IPS-15b (cell line): ENCODE results near the gene U2AF2.

Experiments
- H3K27me3 ChIP-seq: one replicate; pipeline ENCODE4 v1.6.1; 2013; ENCODE audit warnings: low read length; ENCODE audit not compliant: control insufficient read depth, insufficient read depth
- H3K36me3 ChIP-seq: one replicate; pipeline ENCODE4 v1.6.1; 2013; ENCODE audit warnings: low read length; ENCODE audit not compliant: control insufficient read depth, insufficient read depth
- H3K4me1 ChIP-seq: one replicate; pipeline ENCODE4 v1.6.1; 2013; ENCODE audit warnings: mild to moderate bottlenecking, low read length; ENCODE audit not compliant: control insufficient read depth, insufficient read depth
- H3K4me3 ChIP-seq: one replicate; pipeline ENCODE4 v1.5.1; 2013; ENCODE audit warnings: low read depth, low read length
- H3K9ac ChIP-seq: one replicate; pipeline ENCODE4 v1.6.1; 2013; ENCODE audit warnings: low read depth, mild to moderate bottlenecking, low read length
- H3K9me3 ChIP-seq: one replicate; pipeline ENCODE4 v1.6.1; 2013; ENCODE audit warnings: mild to moderate bottlenecking, low read length; ENCODE audit not compliant: control insufficient read depth, insufficient read depth

The U2AF2 gene

DNA sequence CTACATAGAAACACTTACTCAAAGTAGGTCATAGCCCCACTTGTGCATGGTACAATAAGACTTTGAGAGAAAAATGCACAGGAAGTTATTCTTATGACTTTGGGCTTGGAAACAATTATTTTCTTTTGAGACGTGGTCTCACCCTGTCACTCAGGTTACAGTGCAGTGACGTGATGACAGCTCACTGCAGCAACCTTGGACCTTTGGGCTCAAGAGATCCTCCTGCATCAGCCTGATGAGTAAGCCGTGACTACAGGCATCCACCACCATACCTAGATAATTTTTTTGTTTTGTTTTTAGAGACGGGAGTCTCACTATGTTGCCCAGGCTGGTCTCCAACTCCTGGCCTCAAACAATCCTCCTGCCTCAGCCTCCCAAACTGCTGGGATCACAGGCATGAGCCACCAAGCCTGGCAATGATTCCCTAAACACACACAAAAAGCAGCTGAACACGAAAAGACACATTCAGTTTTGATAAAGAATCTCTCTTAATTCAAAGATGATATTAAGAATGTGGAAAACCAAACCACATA lies 65.4 kb downstream of the U2AF2 start:
- no peak overlapping the region for H3K4me3 ChIP-seq
- no peaks in the 10 kb centered on the region for H3K4me1 ChIP-seq
- peaks cover 15% of the 10 kb centered on the region for H3K9me3 ChIP-seq
- no peaks in the 10 kb centered on the region for H3K27me3 ChIP-seq
- H3K9ac ChIP-seq: no peak overlapping the region
- H3K36me3 ChIP-seq: no peaks in the 10 kb centered on the region

DNA sequence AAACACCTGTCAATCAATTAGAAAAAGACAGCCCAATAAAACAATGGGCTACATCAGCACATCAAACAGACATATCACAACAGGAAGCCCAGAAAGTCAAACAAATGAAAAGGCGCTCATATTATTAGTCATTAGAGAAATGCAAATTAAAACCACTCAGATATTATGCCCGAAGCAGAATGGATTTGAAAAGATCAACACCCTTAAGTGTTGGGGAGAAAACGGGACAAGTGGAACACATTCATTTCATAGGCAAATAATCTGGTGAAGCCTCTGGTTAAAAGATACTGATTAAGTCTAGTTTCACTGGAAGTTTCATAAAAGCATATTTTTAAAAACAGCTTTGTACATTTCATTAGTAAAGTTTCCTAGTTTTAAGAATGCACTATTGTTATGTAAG lies 66.0 kb downstream of the U2AF2 start:
- H3K9me3 ChIP-seq: peaks cover 10% of the 10 kb centered on the region
- no peaks in the 10 kb centered on the region for H3K36me3 ChIP-seq
- H3K4me3 ChIP-seq: no peak overlapping the region
- H3K9ac ChIP-seq: no peak overlapping the region
- no peaks in the 10 kb centered on the region for H3K4me1 ChIP-seq
- no peaks in the 10 kb centered on the region for H3K27me3 ChIP-seq

DNA sequence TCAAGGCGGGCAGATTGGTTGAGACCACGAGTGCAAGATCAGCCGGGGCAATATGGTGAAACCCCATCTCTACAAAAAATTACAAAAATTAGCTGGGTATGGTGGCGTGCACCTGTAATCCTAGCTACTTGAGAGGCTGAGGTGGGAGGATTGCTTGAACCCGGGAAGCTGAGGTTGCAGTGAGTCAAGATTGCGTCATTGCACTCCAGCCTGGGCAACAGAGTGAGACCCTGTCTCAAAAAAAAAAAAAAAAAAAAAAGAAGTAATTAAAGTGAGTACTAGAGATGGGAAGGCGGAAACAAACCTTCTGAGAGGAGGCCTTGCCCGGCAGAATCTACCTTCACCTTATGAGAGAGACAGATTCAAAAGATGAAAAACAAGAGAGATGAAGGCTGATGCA lies 68.7 kb downstream of the U2AF2 start:
- Histone ChIP-seq H3K4me1 (no peaks in the 10 kb centered on the region), H3K4me3 (no peak overlapping the region), H3K9me3 (peaks cover 12% of the 10 kb centered on the region), H3K36me3 (no peaks in the 10 kb centered on the region), H3K9ac (no peak overlapping the region), H3K27me3 (no peaks in the 10 kb centered on the region)
